MCF 10A (cell line): ENCODE measurements around the gene NFE2L2. TPM values are rescaled to one million over a fixed set of nuclear protein-coding genes. Genes with fewer than 3 reads are reported as not detected.

Experiments used
- BruUV-seq: library from RNA; stranded (reverse); fragments of 400-500 nt; replicated peaks from 2 replicates; lab custom pipeline; 2021; lab: Mats Ljungman, UMichigan
- CTCF ChIA-PET: fragments of 300-600 bp; sonication (Branson Sonifier 250); formaldehyde crosslinking; extraction: SDS; loops from one replicate; lab custom pipeline; 2021; ENCODE audit warnings: antibody characterized with exemption, inconsistent platforms; lab: Yijun Ruan, JAX
- POLR2A ChIA-PET: fragments of 300-600, 350-650 bp; sonication (Branson Sonifier 250); formaldehyde crosslinking; extraction: SDS; loops from one replicate; lab custom pipeline; 2020; ENCODE audit warnings: antibody characterized with exemption, inconsistent platforms; lab: Yijun Ruan, JAX
- DNase-seq: peaks from one replicate; pipeline ENCODE4 v3.0.0-alpha.2; 2018; ENCODE audit not compliant: unreplicated experiment
- H3K27ac Mint-ChIP-seq: one replicate; pipeline ENCODE4 v1.8.0; 2022; ENCODE audit warnings: mild to moderate bottlenecking, low read depth, mixed read lengths; ENCODE audit not compliant: unreplicated experiment
- H3K27me3 Mint-ChIP-seq: one replicate; pipeline ENCODE4 v1.8.0; 2022; ENCODE audit warnings: mixed read lengths; ENCODE audit not compliant: insufficient read depth, unreplicated experiment
- H3K36me3 Mint-ChIP-seq: one replicate; pipeline ENCODE4 v1.8.0; 2022; ENCODE audit warnings: mild to moderate bottlenecking, moderate library complexity, mixed read lengths; ENCODE audit not compliant: insufficient read depth, unreplicated experiment
- H3K4me1 Mint-ChIP-seq: one replicate; pipeline ENCODE4 v1.8.0; 2022; ENCODE audit warnings: mixed read lengths; ENCODE audit not compliant: insufficient read depth, unreplicated experiment
- H3K4me3 Mint-ChIP-seq: one replicate; pipeline ENCODE4 v1.8.0; 2022; ENCODE audit warnings: mild to moderate bottlenecking, moderate library complexity, mixed read lengths; ENCODE audit not compliant: unreplicated experiment
- H3K9me3 Mint-ChIP-seq: one replicate; pipeline ENCODE4 v1.8.0; 2022; ENCODE audit warnings: mixed read lengths; ENCODE audit not compliant: unreplicated experiment
- intact Hi-C: fragments of 100-400 bp; cut with micrococcal nuclease; formaldehyde crosslinking; loops from 2 replicates; pipeline ENCODE4 v1.14.1; 2022
- total RNA-seq: library from RNA; stranded (reverse); gene quantifications from 2 replicates; pipeline ENCODE4 v1.2.3, GENCODE V29; 2022
- TF ChIP-seq, protein P1 (sequence below): fragments of 200-600 bp; IDR thresholded peaks from one replicate; pipeline ENCODE4 v1.8.0; 2022; ENCODE audit warnings: antibody characterized with exemption, mild to moderate bottlenecking; ENCODE audit not compliant: unreplicated experiment

NFE2L2 gene
- total RNA-seq, 1 experiment from 2014 or later: 180 TPM

DNA sequence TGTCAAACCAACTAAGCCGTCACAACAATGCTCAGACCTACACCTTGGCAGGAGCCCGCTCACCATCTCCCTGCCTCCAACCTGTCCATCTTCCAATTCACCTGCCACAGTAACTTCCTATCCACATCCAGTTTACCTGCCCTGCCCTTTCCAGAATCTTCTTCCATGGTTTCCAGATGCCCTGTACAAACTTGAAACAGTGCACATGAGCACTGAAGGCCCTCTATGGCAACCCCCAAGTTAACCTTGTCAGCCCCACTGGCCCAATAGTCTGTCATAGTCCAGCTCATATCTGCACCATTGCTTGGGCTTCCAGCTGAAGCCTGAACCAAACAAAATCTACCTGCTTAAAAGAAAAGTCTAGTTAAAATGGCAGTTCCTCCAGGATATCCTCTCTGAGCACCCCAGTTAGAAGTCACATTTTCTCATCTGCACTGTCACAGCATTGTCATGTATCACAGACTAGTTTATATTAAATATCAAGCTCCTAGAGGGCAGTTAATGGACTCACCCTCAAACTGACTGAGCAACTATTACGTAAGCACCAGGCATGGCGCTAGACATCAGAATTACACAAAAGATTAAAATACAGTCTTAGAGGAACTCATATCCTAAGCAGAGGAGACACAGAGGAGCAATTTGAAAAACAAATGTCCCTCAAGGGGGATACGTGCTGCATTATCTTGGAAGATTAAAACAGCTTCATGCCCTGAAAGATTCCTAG, 11.6 kb downstream of the NFE2L2 start:
- H3K9me3 Mint-ChIP-seq: no peaks in the 10 kb centered on the region
- TF ChIP-seq, protein P1, sequence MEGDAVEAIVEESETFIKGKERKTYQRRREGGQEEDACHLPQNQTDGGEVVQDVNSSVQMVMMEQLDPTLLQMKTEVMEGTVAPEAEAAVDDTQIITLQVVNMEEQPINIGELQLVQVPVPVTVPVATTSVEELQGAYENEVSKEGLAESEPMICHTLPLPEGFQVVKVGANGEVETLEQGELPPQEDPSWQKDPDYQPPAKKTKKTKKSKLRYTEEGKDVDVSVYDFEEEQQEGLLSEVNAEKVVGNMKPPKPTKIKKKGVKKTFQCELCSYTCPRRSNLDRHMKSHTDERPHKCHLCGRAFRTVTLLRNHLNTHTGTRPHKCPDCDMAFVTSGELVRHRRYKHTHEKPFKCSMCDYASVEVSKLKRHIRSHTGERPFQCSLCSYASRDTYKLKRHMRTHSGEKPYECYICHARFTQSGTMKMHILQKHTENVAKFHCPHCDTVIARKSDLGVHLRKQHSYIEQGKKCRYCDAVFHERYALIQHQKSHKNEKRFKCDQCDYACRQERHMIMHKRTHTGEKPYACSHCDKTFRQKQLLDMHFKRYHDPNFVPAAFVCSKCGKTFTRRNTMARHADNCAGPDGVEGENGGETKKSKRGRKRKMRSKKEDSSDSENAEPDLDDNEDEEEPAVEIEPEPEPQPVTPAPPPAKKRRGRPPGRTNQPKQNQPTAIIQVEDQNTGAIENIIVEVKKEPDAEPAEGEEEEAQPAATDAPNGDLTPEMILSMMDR: no peak
- peaks cover 45% of the 10 kb centered on the region for H3K4me1 Mint-ChIP-seq
- H3K27me3 Mint-ChIP-seq: no peaks in the 10 kb centered on the region
- POLR2A ChIA-PET: interaction anchor here (0.6 to 8.9 kb wide), 9 partner anchors 9 to 88 kb away, joined by 3 to 131 read pairs (median 7); partner anchors contain the start of gene NFE2L2
- H3K27ac Mint-ChIP-seq: peak overlapping the region; percentile 93
- CTCF ChIA-PET: interaction anchor here (1.0 to 3.3 kb wide), 6 partner anchors 8 to 88 kb away, joined by 3 to 17 read pairs (median 4); partner anchors contain the start of gene NFE2L2
- peaks cover 86% of the 10 kb centered on the region for H3K36me3 Mint-ChIP-seq
- H3K4me3 Mint-ChIP-seq: peak overlapping the region; percentile 25
- BruUV-seq: no TSS peak
- DNase-seq: no peak
- intact Hi-C loops: loop anchor here (1.0 kb wide), 1 partner anchor 10 kb away; no protein-coding TSS in a partner anchor

DNA sequence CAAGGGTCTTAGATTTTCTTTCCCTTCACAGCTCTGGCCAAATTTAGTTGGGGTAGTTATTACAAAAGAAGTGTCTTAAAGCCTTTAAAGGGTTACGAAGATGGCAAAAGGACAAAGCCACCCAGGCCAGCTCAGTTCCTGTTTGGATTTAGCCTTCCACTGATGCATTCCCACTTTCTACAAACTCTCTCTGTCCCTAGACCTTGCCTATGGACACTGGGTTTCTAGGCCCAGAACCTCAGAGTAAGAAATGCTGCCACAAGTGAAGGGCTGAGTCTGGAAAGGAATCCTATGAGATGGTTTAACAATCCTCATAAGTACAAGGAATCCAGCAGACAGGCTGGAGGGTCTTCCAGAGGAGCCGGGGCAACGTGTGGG, 13.4 kb downstream of the NFE2L2 start:
- CTCF ChIA-PET: interaction anchor here (0.6 to 3.3 kb wide), 4 partner anchors 14 to 143 kb away, joined by 3 to 17 read pairs (median 4); partner anchors contain the start of gene NFE2L2
- TF ChIP-seq, protein P1: no peak
- no peak for DNase-seq
- Mint-ChIP-seq H3K4me3 (peak overlapping the region; percentile 52), H3K9me3 (no peaks in the 10 kb centered on the region), H3K4me1 (peaks cover 45% of the 10 kb centered on the region), H3K27ac (peak overlapping the region; percentile 93), H3K27me3 (no peaks in the 10 kb centered on the region), H3K36me3 (peaks cover 78% of the 10 kb centered on the region)
- intact Hi-C loops: no loop called here
- POLR2A ChIA-PET: interaction anchor here (0.8 to 8.9 kb wide), 5 partner anchors 12 to 86 kb away, joined by 3 to 131 read pairs (median 6); partner anchors contain the start of gene NFE2L2
- no TSS peak for BruUV-seq

DNA sequence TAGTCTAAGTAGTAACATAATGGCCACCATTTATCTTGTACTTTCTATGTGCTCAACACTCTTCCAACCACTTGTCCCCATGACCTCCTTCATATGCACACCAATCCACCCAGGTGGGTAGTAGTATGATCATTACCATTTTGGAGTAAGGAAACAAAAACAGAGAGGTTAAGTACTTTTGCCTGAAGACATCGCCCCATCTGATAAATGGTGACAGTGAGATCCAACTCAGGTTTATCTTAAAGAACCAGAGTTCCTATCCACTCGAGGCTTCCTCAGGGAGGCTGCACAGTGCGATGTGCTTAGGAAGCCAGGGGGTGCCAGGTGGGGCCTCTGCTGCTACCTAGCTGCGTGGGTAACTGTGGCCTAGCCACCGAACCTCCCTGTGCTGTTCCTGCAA, 14.1 kb downstream of the NFE2L2 start:
- ChIA-PET CTCF (interaction anchor here (0.7 to 3.3 kb wide), 4 partner anchors 14 to 85 kb away, joined by 3 to 17 read pairs (median 4); partner anchors contain the start of gene NFE2L2), POLR2A (interaction anchor here (0.8 to 8.9 kb wide), 4 partner anchors 11 to 85 kb away, joined by 3 to 131 read pairs (median 28); partner anchors contain the start of gene NFE2L2)
- TF ChIP-seq, protein P1: no peak
- Mint-ChIP-seq H3K4me1 (peaks cover 45% of the 10 kb centered on the region), H3K27ac (no peak overlapping the region), H3K9me3 (no peaks in the 10 kb centered on the region), H3K36me3 (peaks cover 79% of the 10 kb centered on the region), H3K4me3 (no peak overlapping the region), H3K27me3 (no peaks in the 10 kb centered on the region)
- no peak for DNase-seq
- no TSS peak for BruUV-seq
- intact Hi-C loops: no loop called here

DNA sequence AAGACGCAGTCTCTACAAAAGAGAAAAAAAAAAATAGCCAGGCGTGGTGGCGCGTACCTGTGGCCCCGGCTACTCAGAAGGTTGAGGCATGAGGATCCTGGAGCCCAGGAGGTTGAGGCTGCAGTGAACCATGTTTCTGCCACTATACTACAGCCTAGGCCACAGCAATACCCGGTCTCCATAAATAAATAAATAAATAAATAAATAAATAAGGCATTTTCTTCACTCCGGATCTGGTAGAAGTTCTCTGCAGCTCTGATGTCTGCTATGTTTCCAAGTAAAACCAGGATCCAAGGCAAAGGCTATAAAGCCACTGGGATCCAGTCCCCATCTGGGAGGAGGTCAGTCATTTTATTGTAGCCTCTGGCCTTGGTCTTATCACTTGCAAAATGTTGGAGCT, 15.5 kb downstream of the NFE2L2 start:
- ChIA-PET POLR2A (interaction anchor here (2.5 to 8.9 kb wide), 3 partner anchors 9 to 25 kb away, joined by 10 to 131 read pairs (median 49); partner anchors contain the start of gene NFE2L2), CTCF (interaction anchor here (1.3 to 1.4 kb wide), 2 partner anchors 84 to 86 kb away, joined by 4 to 5 read pairs; no protein-coding TSS in a partner anchor)
- no peaks in the 10 kb centered on the region for H3K27me3 Mint-ChIP-seq
- TF ChIP-seq, protein P1: no peak
- H3K4me3 Mint-ChIP-seq: no peak overlapping the region
- H3K9me3 Mint-ChIP-seq: no peaks in the 10 kb centered on the region
- peaks cover 82% of the 10 kb centered on the region for H3K36me3 Mint-ChIP-seq
- peaks cover 51% of the 10 kb centered on the region for H3K4me1 Mint-ChIP-seq
- H3K27ac Mint-ChIP-seq: no peak overlapping the region
- intact Hi-C loops: no loop called here
- no TSS peak for BruUV-seq
- DNase-seq: no peak
